Neural cell (in vitro differentiated cells): ENCODE data around the gene SACS.

ENCODE experiments used
- CTCF ChIP-seq: fragments of 450-650 bp; IDR thresholded peaks from 2 replicates; pipeline ENCODE4 v1.5.1; 2014; ENCODE audit warnings: antibody characterized with exemption, mild to moderate bottlenecking, moderate library complexity; ENCODE audit not compliant: poor library complexity, severe bottlenecking
- EP300 ChIP-seq: fragments of 450-650 bp; conservative IDR thresholded peaks from 2 replicates; pipeline ENCODE4 v1.6.1; 2014; ENCODE audit warnings: antibody characterized with exemption, mild to moderate bottlenecking, moderate library complexity; ENCODE audit not compliant: poor library complexity, severe bottlenecking
- POLR2AphosphoS5 ChIP-seq: IDR thresholded peaks from 2 replicates; pipeline ENCODE4 v1.6.1; 2012
- REST ChIP-seq: IDR thresholded peaks from 2 replicates; pipeline ENCODE4 v1.6.1; 2012; ENCODE audit warnings: borderline replicate concordance
- TAF1 ChIP-seq: IDR thresholded peaks from 2 replicates; pipeline ENCODE4 v1.6.1; 2012; ENCODE audit warnings: low read depth

- TF ChIP-seq CTCF (no peak), REST (no peak), TAF1 (no peak), EP300 (no peak), POLR2AphosphoS5 (no peak)
These were observed 110.9 kb downstream of the SACS start for GRCh38 chr13:23322353-23323336.
